HG03432 (cell line): Measurements from ENCODE around the gene HNRNPUL1.
"Not testable (repeated sequence)": the region's sequence is repeated elsewhere in the genome, so short reads cannot be mapped to it uniquely, and the experiment has no call there.

Experiments used
- ATAC-seq: cut with Tn5 transposase; IDR thresholded peaks from one replicate; pipeline ENCODE4 v1.9.1; 2021; ENCODE audit warnings: mild to moderate bottlenecking, moderate library complexity; ENCODE audit not compliant: unreplicated experiment

Gene HNRNPUL1

DNA sequence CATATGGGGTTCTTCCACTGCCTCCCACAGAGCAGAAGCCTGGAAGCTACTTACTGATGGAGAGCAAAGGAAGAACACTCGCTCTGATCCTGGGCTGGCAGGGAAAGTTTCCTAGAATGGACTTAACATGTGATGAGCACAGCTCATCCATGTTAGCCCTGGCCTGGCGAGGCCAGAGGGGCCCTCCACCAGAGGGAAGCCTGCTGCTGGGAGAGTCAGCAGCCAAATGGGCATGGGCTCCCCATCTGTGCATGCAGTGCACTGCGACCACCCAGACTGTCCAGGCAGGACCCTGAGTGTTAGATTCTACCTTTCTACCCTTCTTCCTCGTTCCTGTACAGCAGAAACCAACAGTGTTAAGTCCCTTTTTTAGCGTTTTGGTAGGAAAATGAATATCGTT is 8.9 kb downstream of the HNRNPUL1 start:
- no peak for ATAC-seq

DNA sequence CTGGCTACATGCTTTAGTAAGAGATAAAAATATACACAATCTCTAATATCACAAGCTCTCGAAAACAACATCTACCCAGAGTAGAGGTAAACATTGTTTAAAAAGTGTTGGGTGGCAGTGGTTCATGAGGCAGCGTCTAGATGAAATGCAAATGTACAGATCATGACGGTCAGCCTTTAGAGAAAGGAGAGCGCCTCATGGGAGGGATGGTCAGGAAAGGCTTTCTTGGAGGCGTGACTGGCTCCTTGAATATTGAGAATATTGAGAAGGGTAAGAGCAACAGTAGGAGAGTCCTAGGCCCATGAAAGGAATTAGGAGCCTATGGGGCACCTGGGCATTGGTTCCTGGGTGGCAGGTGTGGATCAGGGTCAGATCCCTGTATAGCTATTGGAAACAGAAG is 10.6 kb downstream of the HNRNPUL1 start:
- ATAC-seq: no peak

- no peak for ATAC-seq
Measured at GRCh38 chr19:41276231-41276630, 12.1 kb downstream of the HNRNPUL1 start.

GRCh38 chr19:41278478-41278877 is 14.3 kb downstream of the HNRNPUL1 start:
- no peak for ATAC-seq

GRCh38 chr19:41288673-41289530 is 24.7 kb downstream of the HNRNPUL1 start:
- ATAC-seq: no peak

DNA sequence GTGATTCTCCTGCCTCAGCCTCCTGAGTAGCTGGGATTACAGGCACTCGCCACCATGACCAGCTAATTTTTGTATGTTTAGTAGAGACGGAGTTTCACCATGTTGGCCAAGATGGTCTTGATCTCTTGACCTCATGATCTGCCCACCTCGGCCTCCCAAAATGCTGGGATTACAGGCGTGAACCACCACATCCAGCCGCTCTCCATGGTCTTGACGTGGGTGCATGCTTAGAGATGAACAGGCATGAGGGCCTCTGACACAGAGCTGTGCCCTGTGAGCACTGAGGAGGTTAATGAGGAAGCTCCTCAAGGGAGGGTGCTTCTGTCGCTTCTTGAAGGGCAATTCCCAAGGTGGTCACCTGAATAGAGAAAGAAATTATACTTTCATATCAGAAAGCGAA is 25.6 kb downstream of the HNRNPUL1 start:
- not testable (repeated sequence) for ATAC-seq

GRCh38 chr19:41294393-41294792 is 30.2 kb downstream of the HNRNPUL1 start:
- no peak for ATAC-seq

DNA sequence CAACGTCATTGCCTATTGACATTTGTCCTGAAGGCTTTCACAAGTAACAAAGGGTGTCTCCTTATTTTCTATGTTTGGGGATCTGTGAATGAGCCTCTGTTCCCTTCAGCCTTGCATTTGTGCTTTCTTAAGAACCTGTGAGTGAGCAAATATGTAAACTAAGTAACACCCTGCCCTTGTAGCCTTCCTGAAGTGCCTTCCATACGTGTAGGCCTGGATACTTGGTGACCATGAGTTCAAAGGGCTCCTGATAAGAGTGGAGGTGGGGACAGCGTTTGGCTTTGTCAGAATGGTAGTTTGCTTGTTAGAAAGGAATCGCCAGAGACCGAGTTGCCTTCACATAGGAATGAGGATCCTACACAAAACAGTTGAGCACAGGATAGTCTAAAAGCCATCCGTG is 31.3 kb downstream of the HNRNPUL1 start:
- ATAC-seq: no peak

GRCh38 chr19:41296433-41296871 is 32.3 kb downstream of the HNRNPUL1 start:
- ATAC-seq: no peak

GRCh38 chr19:41297628-41298347 is 33.6 kb downstream of the HNRNPUL1 start:
- peak; percentile 71 for ATAC-seq

DNA sequence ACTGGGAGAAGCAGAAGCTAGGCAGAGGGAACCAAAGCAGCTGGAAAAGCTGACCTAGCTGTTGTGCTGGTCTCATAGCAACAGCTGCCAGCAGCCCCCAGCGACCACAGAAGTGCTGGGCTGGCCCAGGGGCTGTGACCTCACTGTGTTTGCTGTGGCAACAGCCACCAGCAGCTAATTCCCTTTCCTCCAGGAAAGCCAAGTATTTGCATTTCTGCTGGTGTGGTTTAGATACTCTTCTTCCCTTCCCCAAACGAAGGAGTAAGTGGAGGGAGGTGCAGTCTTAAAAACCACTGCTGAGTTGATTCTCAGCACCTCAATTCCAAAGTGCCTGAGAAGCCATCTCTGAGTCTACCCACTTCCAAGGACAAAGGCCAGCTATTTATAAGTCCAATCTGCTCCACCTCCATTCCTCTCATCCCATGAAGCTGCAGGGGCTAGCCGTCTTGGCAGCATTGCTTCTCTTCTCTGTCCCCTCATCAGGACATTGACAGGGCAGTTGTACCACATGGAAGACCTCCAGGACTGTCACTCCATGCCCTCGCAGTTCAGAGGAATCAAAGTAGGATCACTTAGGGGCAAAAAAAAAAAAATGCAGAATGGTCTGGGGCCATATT is 34.3 kb downstream of the HNRNPUL1 start:
- no peak for ATAC-seq

DNA sequence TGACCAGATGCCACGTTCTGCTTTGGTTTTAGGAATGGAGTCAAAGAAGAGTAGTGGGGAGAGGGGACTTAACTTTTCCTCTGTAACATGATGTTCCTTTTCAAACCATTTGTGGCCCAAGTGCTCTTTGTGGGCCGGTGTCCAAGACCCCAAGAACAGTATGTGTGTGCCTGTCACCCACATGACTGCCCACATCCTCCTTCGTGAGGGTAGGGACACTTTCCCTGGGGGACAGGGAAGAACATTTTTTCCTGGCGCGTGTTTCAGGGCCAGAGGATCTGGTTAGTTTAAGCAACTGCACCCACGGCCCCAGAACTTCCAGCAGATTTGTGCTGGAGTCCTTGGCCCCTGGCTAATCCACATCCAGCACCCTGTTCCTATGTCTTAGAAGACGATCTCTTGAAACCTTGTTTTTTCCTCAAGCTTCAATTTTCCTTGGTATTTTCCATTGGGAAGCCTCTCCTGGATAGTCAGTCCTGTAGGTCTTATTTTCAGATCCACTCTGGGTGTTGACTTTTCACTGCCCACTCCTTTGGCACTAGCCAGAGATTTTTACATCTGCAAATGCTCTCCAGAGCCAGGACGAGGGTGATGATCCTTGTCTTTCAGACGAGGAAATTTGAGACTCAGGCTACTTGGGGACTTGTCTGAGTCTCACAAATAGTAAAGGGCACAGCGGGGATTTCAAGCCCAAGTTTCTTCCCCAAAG is 35.0 kb downstream of the HNRNPUL1 start:
- no peak for ATAC-seq

DNA sequence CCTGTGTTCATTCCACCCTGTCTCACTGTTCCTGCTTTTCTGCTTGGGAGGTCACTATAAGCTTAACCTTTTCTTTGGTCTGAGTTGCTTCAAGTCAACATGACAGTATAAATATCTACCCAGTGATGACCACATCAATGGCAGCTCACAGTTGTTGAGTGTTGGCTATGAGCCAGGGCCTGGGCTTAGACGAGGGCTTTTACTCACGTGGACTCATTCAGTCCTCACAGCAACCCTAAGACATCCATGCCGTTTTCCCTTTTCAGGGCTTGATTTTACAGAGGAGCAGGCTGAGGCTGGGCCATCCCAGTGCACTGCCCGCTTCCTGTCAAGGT is 35.5 kb downstream of the HNRNPUL1 start:
- ATAC-seq: no peak

- no peak for ATAC-seq
Measured at GRCh38 chr19:41300555-41300954, 36.4 kb downstream of the HNRNPUL1 start.

GRCh38 chr19:41302624-41303351 is 38.6 kb downstream of the HNRNPUL1 start:
- peak; percentile 47 for ATAC-seq

DNA sequence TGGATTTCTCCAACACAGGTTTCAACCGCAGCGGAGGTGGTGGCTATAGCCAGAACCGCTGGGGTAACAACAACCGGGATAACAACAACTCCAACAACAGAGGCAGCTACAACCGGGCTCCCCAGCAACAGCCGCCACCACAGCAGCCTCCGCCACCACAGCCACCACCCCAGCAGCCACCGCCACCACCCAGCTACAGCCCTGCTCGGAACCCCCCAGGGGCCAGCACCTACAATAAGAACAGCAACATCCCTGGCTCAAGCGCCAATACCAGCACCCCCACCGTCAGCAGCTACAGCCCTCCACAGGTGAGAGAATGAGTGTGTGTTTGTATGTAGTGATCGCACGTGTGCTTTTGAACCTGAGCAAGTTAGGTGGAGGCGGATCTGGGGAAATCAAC is 39.8 kb downstream of the HNRNPUL1 start:
- ATAC-seq: no peak

DNA sequence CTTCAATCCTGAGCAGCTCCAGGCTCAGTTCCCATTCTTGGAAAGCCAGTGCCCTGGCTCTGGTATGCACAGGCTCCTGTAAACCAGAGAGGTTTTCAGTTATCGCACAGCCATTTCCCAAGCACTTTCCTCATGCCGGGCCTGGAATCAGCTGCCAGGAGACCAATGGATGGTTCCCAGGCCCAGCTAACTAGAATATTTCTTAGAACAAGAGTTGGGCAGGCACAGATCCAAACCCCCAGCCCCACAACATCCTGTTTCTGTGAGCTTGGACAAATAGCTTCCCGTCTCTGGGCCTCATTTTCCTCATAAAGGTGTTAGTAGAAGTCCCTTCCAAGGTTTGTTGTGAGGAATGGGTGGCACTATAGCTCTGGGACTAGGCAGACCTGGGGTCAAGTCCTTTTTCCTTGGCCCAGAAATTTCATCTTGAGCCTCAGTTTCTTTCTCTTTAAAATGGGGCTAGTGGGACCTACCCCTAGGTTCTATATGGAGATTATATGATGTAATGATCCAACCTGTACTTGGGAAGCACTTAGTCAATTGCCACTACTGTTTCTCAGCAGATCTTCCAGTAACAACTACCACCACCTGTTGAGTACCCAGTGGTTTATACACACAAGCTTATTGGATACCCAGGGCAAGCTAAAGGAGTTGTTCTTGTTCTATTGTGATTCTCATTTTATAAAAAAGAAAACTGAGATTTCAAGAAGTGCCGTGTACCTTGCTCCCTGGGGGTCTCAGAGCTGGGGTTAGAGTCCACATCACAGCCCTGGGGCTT is 40.7 kb downstream of the HNRNPUL1 start:
- ATAC-seq: no peak

GRCh38 chr19:41305927-41306793 is 42.0 kb downstream of the HNRNPUL1 start:
- no peak for ATAC-seq
